HFFc6 (cell line): ENCODE data around the gene PITX3. TPM values are rescaled to one million over a fixed set of nuclear protein-coding genes. Genes with fewer than 3 reads are reported as not detected.
"Not testable (repeated sequence)": the region's sequence is repeated elsewhere in the genome, so short reads cannot be mapped to it uniquely, and the experiment has no call there.

Source experiments
- DNase-seq: peaks from one replicate; pipeline ENCODE4 v3.0.0-alpha.2; 2018
- H3K27ac Mint-ChIP-seq: 2 replicates; pipeline ENCODE4 v1.8.0; 2020; ENCODE audit warnings: mild to moderate bottlenecking, mixed read lengths
- H3K27me3 Mint-ChIP-seq: 2 replicates; pipeline ENCODE4 v1.8.0; 2021; ENCODE audit warnings: mild to moderate bottlenecking, moderate library complexity, mixed read lengths; ENCODE audit not compliant: insufficient read depth
- H3K36me3 Mint-ChIP-seq: 2 replicates; pipeline ENCODE4 v1.8.0; 2021; ENCODE audit warnings: low read depth, mixed read lengths
- H3K4me1 Mint-ChIP-seq: 2 replicates; pipeline ENCODE4 v1.8.0; 2020; ENCODE audit warnings: low read depth, mixed read lengths
- H3K4me3 Mint-ChIP-seq: 2 replicates; pipeline ENCODE4 v1.8.0; 2020; ENCODE audit warnings: mild to moderate bottlenecking, moderate library complexity, mixed read lengths
- H3K9me3 Mint-ChIP-seq: 2 replicates; pipeline ENCODE4 v1.8.0; 2020; ENCODE audit warnings: mild to moderate bottlenecking, mixed read lengths
- CTCF ChIP-seq: fragments of 200-600 bp; sonication (generic); IDR thresholded peaks from 2 replicates; pipeline ENCODE4 v1.5.0; 2021; ENCODE audit warnings: antibody characterized with exemption, mild to moderate bottlenecking
- total RNA-seq, 6 experiments: library from RNA; stranded (reverse); fragmentation: NEBNext Ultra II Directional; extraction: Animal tissue kit (Norgen Biotek cat#: 25700); gene quantifications; 2 replicates in 1 of 6; 3 replicates in 5 of 6; pipeline ENCODE4 v1.2.3, GENCODE V29; 2021

Gene PITX3
- total RNA-seq, 6 experiments from 2014 or later: 0.14 TPM; not detected in 5

- Mint-ChIP-seq H3K4me3 (no peak overlapping the region), H3K36me3 (no peaks in the 10 kb centered on the region), H3K4me1 (no peaks in the 10 kb centered on the region), H3K27me3 (peaks cover 25% of the 10 kb centered on the region), H3K9me3 (no peaks in the 10 kb centered on the region; the same call in 1 of the 2 replicates), H3K27ac (no peak overlapping the region)
- TF ChIP-seq CTCF: no peak
- DNase-seq: no peak
Observed at GRCh38 chr10:102200751-102201640, 40.3 kb downstream of the PITX3 start.

DNA sequence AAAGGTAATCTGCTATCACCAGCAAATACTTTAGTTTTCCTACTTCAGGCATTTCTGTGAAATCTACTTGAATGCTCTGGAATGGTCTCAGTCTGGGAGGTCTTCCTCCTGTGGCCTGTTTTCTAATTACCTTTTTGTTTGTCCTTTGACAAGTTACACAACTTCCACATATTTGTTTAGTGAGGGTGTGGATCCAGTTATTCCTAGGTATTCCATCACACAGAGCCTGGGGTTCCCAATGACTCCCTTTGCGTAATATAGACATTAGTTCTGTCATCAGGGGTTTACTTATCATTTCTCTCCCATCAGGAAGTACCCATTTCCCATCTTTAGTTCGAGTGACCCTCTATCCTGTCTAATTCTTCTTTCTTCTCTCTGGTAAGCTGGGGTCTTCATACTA is 43.3 kb downstream of the PITX3 start:
- H3K27ac Mint-ChIP-seq: no peak overlapping the region
- H3K4me3 Mint-ChIP-seq: no peak overlapping the region
- no peak for TF ChIP-seq CTCF
- H3K36me3 Mint-ChIP-seq: no peaks in the 10 kb centered on the region
- H3K9me3 Mint-ChIP-seq: no peaks in the 10 kb centered on the region
- no peaks in the 10 kb centered on the region for H3K4me1 Mint-ChIP-seq
- peaks cover 31% of the 10 kb centered on the region for H3K27me3 Mint-ChIP-seq
- DNase-seq: no peak

GRCh38 chr10:102196893-102197292 is 44.4 kb downstream of the PITX3 start:
- DNase-seq: no peak
- Mint-ChIP-seq H3K27ac (no peak overlapping the region), H3K4me3 (no peak overlapping the region), H3K4me1 (no peaks in the 10 kb centered on the region), H3K9me3 (peaks cover 9% of the 10 kb centered on the region), H3K36me3 (peaks cover 9% of the 10 kb centered on the region), H3K27me3 (peaks cover 29% of the 10 kb centered on the region)
- no peak for TF ChIP-seq CTCF

DNA sequence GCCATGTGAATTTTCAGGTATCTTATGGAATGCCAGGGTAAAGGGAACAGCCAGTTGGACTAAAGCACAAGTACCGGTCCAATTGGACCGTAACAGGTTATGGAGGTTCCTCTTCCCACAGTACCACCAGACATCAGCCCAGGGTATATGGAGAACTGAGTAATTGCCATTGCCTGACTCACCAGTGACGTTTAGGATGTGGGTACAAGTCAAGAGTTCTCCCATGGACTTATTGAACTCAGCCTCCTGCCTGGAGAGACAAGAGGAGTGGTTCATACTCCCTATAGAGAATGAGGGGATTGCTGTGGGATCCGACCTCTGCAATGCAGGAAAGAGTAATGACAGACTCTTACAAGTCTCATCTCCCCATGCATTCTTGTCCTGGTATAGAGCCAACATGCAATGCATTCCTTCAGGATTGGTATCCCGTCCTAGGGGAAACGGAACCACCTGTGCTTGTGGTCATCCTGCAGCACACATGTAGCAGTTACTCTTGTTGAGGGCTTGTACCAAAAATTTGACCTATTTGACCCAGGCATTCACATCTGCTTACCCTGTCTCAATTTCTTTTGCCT is 45.9 kb downstream of the PITX3 start:
- TF ChIP-seq CTCF: no peak
- H3K4me3 Mint-ChIP-seq: no peak overlapping the region
- no peak overlapping the region for H3K27ac Mint-ChIP-seq
- peaks cover 17% of the 10 kb centered on the region for H3K9me3 Mint-ChIP-seq
- H3K4me1 Mint-ChIP-seq: no peaks in the 10 kb centered on the region
- H3K27me3 Mint-ChIP-seq: peaks cover 33% of the 10 kb centered on the region
- H3K36me3 Mint-ChIP-seq: peaks cover 15% of the 10 kb centered on the region
- peak; percentile 3 for DNase-seq

DNA sequence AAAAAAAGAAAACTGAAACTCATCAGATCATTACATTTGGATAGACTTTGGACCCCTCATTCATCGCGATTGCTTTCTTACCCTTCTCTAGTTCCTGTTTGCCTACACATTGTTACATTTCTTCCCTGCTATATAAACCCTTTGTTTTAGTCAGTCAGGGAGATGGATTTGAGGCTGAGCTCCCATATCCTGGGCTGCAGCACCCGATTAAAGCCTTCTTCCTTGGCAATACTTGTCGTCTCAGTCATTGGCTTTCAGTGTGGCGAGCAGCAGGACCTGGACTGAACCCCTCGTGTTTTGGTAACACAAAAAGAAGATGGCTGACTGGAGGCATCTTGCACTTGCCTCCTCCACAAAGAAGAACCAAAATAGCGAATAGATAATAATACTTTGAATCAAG is 49.4 kb downstream of the PITX3 start:
- peaks cover 15% of the 10 kb centered on the region for H3K36me3 Mint-ChIP-seq
- H3K27me3 Mint-ChIP-seq: peaks cover 27% of the 10 kb centered on the region
- no peaks in the 10 kb centered on the region for H3K4me1 Mint-ChIP-seq
- DNase-seq: no peak
- no peak overlapping the region for H3K27ac Mint-ChIP-seq
- no peak for TF ChIP-seq CTCF
- H3K9me3 Mint-ChIP-seq: peaks cover 17% of the 10 kb centered on the region
- H3K4me3 Mint-ChIP-seq: no peak overlapping the region

DNA sequence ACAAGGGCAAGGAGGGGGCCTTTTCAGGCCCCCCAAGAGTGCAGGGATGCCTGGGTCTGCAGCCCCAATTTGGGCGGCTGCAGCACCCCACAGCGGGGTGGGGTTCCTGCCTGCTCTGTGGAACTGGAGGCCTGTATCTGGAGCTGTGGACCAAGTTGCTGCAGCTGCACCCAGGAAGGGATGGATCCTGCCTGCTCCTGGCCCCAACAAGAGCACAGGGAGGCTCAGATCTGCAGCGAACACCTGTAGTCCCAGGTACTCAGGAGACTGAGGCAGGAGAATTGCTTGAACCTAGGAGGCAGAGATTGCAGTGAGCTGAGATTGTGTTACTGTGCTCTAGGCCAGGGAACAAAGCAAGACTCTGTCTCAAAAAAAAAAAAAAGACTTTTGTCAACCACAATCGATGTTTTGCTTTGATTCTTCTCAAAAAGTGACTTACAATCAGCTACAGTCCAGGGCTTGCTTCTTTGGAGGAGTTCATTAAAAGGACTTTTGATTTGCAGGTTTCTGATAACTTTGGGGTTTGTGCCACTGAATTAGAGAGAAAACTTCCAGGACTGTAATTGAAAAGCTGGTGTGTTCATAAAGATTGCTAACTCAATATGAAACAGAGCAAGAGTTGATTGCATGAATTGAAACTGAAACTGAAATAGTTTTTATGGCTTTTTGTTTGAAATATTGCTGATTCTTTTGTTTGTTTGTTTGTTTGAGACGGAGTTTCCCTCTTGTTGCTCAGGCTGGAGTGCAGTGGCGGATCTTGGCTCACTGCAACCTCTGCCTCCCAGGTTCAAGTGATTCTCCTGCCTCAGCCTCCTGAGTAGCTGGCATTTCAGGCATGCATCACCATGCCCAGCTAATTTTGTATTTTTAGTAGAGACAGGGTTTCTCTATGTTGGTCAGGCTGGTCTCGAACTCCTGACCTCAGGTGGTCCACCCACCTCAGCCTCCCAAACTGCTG is 52.1 kb downstream of the PITX3 start:
- DNase-seq, H3K27ac Mint-ChIP-seq, H3K4me1 Mint-ChIP-seq, H3K4me3 Mint-ChIP-seq: not testable (repeated sequence)
- Mint-ChIP-seq H3K9me3 (peaks cover 29% of the 10 kb centered on the region), H3K36me3 (peaks cover 27% of the 10 kb centered on the region), H3K27me3 (peaks cover 19% of the 10 kb centered on the region)
